Subcutaneous adipose tissue (tissue), 4 donors: ENCODE measurements around the gene OPN1SW. TPM values are rescaled to one million over a fixed set of nuclear protein-coding genes. Genes with fewer than 3 reads are reported as not detected.

Experiments
- CTCF ChIP-seq: fragments of 450-650 bp; IDR thresholded peaks from one replicate; pipeline ENCODE4 v1.5.1; 2016; ENCODE audit warnings: low read depth, mild to moderate bottlenecking, control low read depth, antibody characterized with exemption, moderate library complexity
- total RNA-seq, 4 donors: library from RNA; depleted of rRNA; stranded (reverse); fragments of >200 nt; gene quantifications; one replicate each; pipeline ENCODE4 v1.1.0, GENCODE V29; 2016

Gene OPN1SW
- total RNA-seq, 4 donors from 2014 or later = not detected

DNA sequence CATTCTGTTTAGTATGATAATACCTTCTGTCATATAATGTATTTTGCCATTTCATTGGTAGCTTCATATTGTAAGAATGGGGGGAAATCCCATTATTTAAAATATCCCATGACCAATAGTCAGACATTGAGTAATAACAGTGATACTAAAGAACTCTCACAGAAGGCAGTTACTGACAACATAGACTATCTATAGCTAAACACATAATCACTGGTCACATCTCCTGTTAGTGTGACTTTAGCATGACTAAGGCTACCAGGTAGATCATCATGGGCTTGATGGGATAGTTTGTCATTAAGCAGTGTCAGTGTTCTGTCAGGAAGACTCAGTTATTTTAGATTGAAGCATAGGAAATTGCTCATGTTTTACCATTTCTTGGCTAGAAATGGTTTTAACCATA is 16.4 kb downstream of the OPN1SW start:
- no peak for TF ChIP-seq CTCF

DNA sequence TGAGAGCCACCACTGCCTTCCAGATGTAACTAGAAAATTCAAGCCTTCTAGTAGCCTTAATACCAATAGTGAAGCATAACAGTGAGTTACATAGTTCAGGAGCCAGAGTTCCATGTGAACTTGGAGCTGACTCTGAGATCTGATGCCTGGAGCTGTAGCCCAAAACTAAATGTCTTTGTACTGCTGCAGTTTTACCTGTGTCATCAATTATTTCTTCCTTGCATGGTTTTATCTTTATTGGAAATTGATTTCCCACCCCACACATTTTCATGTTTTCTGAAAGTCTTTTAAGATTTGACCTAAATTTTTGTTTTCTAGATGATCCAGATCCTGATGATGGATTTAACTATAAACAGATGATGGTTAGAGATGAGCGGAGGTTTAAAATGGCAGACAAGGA is 17.0 kb downstream of the OPN1SW start:
- no peak for TF ChIP-seq CTCF

DNA sequence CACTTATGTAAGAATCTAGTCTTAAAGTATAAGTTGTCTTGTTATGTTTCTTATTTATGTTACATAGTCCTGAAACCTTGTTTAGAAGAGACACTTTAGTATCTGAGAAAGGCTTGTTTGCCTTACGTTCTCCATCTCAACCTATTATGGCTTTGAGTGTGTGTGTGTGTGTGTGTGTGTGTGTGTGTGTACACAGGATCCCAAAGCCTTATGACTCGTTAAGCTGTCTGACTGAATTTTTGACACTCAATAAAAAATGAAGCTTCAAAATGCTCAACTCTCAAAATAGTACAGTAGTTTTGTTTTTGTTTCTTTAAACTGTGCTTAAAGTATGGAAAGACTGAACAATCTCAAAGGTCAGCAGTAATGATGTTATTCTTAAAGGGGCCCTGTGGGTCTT is 18.4 kb downstream of the OPN1SW start:
- TF ChIP-seq CTCF = no peak

DNA sequence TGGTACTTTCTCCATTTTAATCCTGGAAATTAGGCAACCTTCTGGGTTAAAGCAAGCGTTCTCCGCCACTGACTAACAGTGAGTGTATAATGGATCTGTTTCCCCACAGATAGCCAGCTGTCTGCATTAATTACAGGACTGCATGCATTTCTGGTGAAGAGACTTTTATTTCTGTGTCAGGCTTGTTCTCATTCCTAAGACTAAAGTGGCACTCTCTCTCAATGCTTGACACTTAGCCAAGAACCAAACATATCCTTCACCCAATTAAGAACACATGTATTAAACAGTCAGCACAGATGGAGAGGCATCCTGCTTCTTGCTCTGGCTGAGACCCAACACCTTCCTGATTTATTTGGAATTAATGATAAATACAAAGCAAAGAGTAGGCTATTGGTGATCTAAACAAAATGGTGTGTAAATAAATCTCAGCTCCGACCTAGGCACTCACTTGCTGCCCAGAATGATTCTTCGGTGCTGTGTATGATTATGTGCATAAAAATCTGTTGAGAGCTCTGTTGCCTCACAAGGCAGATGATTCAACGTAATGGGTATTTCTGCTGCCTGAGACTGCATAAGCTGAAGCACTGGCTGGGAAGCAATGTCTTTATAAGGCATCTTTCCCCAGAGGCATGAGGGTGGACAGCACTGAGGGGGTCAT is 19.6 kb downstream of the OPN1SW start:
- no peak for TF ChIP-seq CTCF

DNA sequence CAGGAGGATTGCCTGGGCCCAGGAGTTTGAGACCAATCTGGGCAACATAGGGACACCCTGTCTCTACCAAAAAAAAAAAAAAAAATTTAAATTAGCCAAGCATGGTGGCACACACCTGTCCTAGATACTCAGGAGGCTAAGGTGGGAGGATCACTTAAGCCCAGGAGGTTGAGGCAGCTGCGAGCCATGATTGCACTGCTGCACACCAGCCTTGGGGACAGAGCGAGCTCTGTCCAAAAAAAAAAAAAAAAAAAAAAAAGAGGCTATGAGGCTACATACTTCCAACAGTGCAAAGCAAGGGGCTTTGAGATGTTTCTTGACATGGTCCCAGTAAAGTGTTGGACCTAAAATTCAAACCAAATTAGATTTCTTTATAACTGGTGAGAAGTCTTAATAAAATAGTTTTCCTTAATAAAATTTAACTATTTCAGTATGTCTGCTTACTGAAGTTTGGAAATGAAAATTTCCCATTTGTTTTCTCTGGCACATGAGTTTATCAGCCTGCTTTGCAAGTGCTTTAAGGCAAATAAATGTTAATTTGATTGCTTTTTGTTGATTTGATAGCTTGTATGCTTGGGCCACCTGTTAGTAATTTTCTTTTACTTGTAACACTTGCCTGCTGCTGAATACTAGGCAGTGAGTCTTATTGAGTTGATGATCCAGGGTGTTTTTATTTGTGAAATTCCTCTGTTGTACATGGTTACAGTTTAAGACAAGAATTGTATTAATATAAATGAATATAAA is 20.3 kb downstream of the OPN1SW start:
- no peak for TF ChIP-seq CTCF

- no peak for TF ChIP-seq CTCF
These were observed 23.3 kb downstream of the OPN1SW start for GRCh38 chr7:128752251-128752650.

DNA sequence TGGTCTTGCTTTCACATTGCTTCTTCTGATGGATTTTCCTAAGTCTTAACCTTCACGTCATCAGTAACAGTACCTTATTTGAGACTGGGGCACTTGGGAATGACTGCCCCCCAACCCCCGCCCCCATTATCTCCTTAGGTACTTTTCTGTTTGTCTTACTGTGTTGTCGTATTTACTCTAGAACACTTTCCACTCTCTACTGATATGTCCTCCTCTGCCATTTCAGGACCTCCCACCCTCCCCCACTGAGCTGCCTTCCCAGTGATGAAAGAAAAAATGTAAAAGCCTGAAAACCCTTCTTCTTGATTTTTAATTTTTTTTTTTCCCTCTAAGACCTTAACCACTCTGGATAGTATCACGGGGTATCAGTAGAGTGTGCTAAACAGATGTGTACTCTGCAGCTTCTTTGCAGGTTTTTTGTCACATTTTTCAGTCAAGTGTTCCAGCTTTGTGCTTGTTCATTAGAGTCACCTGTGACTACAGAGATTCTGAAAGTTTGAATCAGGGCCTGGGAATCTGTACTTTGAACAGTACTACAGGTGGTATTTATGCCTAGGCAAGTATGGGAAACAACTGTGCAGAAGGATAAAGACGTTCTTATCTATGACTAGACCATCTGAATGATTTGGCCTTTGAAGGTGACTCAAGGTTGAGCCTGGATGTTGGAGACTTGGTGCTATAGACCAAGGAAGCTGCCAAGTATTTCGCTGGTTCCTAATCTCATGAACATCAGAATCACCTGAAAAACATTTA is 28.1 kb downstream of the OPN1SW start:
- TF ChIP-seq CTCF = no peak
